Stimulated activated CD8-positive, alpha-beta memory T cell treated with anti-CD3 and anti-CD28 coated beads, Interleukin-7, amount 100 ng/mL, for 4 hours (primary cell): ENCODE results near the gene SLC29A3.
"Not testable (repeated sequence)": the region's sequence is repeated elsewhere in the genome, so short reads cannot be mapped to it uniquely, and the experiment has no call there.

ENCODE experiments used
- DNase-seq, 2 donors: peaks; one replicate each; pipeline ENCODE4 v3.0.0-alpha.2; 2020; ENCODE audit warnings: low read depth in 2 of 2

The SLC29A3 gene

DNA sequence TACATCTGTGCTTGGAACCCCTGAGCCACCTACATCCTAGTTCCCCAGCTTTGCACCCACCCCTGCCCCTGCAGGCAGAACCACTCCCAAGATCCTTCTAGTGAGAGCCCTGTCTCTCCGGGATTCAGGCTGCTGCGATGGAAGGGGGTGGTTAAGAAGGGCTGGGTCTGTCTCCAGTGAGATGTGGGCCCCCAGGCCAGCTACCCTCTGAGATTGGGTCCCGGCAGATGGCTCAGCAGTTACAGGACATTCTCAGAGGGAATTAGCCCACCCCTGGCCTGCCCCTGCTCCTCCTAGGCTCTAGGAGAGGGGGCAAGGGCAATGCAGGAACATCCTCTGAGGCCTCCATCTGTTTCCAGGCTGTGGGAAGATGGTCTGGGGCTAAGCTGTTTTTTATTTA lies 27.7 kb downstream of the SLC29A3 start:
- DNase-seq = no peak

DNA sequence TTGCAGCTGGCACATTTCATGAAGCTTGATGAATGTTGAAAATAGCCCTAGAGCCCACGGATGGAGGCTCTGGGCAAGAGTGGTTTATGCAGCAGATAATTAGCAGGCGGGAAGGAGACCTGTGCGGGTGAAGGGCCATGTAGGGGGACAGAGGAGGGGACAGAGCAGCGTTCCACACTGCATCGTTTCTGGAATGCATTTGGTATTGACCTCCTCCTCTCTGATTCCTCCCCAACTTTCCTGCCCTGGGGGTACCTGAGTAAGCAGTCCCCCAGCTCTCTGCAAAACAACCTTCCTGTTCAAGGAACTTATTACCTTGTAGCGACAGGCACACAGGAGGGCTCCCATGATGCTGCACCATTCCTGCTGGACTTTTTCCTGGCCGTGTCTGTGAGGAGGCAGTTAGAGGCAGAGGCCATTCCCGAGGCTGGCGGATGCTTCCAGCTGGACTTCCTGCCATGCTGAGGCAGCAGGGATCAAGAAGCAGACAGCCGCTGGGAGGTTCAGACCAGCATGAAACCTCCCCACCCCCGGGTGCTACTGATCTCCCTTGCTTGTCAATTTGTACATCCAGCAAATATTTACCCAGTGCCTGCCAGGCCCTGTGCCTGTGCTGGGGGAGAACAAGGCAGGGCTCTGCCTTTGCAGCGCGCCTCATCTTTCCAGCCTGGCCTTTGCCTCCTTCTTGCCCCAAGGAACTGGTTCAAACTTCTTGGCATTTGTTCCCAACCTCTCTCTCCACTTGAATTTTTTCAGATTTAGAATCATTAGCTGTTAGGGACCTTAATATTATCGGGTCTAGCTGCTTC lies 28.7 kb downstream of the SLC29A3 start:
- DNase-seq = no peak

DNA sequence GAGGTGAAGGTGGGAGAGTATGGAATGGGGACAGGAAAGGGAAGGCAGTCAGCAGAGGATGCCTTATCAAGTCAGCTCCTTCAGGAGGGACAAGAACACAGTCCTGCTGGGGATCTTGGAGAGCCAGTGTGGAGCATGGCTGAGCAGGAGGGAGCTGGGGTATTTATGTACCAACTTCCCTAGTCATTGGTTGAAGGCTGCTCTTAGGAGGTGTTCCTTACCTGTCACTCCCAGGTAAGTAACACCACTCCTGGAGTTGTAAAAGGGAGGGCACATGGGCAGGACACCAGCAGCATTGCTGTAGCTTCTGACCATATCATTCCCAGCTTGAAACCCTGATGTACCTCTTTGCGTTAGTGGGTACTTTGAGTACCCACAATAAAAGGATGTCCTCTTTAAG lies 29.8 kb downstream of the SLC29A3 start:
- DNase-seq = no peak

- DNase-seq = no peak
Observed at GRCh38 chr10:71349406-71349805, 30.3 kb downstream of the SLC29A3 start.

- DNase-seq = no peak
Observed at GRCh38 chr10:71351087-71351486, 32.0 kb downstream of the SLC29A3 start.

- no peak for DNase-seq
Observed at GRCh38 chr10:71351628-71352319, 32.7 kb downstream of the SLC29A3 start.

- DNase-seq = no peak
Observed at GRCh38 chr10:71353639-71354038, 34.6 kb downstream of the SLC29A3 start.

GRCh38 chr10:71354776-71355175 lies 35.7 kb downstream of the SLC29A3 start:
- DNase-seq = no peak

- DNase-seq = no peak
Observed at GRCh38 chr10:71355886-71356285, 36.8 kb downstream of the SLC29A3 start.

GRCh38 chr10:71357792-71358265 lies 38.8 kb downstream of the SLC29A3 start:
- no peak for DNase-seq

GRCh38 chr10:71358277-71358676 lies 39.2 kb downstream of the SLC29A3 start:
- DNase-seq = no peak

- DNase-seq = not testable (repeated sequence)
Observed at GRCh38 chr10:71358906-71359305, 39.8 kb downstream of the SLC29A3 start.

DNA sequence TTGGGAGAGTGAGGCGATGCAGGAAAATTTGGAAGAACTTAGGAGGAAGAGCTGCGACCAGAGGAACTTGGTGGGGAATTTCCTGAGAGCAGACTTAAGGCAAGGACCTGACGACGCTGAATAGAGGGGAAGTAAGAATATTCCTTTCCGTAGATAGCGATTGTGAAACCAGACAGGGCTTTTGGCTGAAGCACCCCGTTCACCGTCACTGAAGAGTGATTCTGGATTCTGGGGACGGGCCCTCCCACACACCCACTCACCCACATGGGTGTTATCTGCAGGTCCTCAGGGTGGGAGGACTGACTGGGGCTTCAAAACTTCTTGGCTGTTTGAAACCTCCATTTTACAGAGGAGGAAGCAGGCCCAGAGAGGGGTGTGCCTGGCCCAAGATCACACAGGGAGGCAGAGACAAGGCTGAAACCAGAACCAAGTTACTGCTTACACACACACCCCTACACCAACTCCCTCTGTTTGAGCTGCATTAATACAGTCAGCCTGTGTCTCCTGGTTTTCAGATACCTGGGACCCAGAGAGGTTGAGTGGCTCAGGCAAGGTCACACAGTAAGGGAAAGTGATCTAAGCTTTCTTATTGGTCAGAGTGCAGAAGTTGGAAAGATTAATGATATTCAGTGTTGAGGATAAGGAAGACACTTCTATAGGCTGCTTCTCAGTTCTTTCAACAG lies 40.4 kb downstream of the SLC29A3 start:
- no peak for DNase-seq

GRCh38 chr10:71360735-71361134 lies 41.7 kb downstream of the SLC29A3 start:
- no peak for DNase-seq

DNA sequence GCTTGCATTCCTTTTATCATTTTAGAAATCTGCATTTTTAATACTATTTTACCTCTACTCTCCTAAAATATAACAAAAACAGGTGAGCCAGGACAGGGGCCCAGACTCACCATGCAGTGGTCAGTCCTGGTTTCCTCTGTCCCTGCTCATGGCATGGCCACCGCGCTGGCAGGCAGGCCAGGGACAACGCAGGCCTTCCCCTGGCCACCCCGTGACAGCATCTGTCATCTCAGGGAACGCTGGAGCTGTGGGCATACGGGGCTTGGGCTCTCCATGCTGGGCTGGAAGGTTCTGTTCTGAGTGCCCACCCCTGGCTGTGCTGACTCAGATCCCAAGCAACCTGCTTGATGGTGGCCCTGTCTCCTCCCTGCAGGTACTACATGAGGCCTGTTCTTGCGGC lies 42.5 kb downstream of the SLC29A3 start:
- no peak for DNase-seq

DNA sequence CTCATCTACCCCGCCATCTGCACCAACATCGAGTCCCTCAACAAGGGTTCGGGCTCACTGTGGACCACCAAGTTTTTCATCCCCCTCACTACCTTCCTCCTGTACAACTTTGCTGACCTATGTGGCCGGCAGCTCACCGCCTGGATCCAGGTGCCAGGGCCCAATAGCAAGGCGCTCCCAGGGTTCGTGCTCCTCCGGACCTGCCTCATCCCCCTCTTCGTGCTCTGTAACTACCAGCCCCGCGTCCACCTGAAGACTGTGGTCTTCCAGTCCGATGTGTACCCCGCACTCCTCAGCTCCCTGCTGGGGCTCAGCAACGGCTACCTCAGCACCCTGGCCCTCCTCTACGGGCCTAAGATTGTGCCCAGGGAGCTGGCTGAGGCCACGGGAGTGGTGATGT lies 43.1 kb downstream of the SLC29A3 start:
- no peak for DNase-seq

GRCh38 chr10:71363936-71364335 lies 44.9 kb downstream of the SLC29A3 start:
- no peak for DNase-seq

GRCh38 chr10:71365366-71365765 lies 46.3 kb downstream of the SLC29A3 start:
- DNase-seq = no peak

GRCh38 chr10:71366690-71367089 lies 47.6 kb downstream of the SLC29A3 start:
- DNase-seq = no peak

GRCh38 chr10:71367271-71367670 lies 48.2 kb downstream of the SLC29A3 start:
- DNase-seq = no peak

- no peak for DNase-seq
Observed at GRCh38 chr10:71368176-71368575, 49.1 kb downstream of the SLC29A3 start.

DNA sequence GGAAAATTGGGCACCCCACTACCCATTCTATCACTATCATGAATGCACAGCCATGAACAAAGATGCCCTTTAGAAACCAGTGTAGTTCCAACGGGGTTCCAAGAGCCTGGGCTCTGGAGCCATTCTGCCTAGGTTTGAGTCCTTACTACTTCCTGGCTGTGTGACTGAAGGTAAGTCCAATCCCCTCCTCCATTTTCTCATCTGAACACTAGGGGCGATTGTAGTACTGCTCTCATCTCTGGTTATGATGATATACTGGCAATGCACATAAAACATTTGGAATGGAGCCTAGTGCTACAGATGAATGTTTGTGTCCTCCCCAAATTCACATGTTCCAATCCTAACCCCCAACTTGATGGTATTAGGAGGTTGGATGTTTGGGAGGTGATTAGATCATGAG lies 49.6 kb downstream of the SLC29A3 start:
- no peak for DNase-seq

- DNase-seq = no peak
Observed at GRCh38 chr10:71369602-71370001, 50.5 kb downstream of the SLC29A3 start.
